Measurements from ENCODE around the gene DEAF1. TPM values are rescaled to one million over a fixed set of nuclear protein-coding genes. Genes with fewer than 3 reads are reported as not detected.
A peak's percentile ranks its signal among the peaks of the same experiment; 100 is the strongest.

DEAF1 gene
- total RNA-seq, 1 donor from 2014 or later = 48.1 TPM

GRCh38 chr11:625636-626268, 69.3 kb downstream of the DEAF1 start:
- TF ChIP-seq CTCF (conservative IDR thresholded peaks at IDR 0.05) = no peak
- peaks cover 4% of the 10 kb centered on the region for H3K36me3 Mint-ChIP-seq
- H3K27me3 Mint-ChIP-seq = peaks cover 23% of the 10 kb centered on the region
- H3K27ac Mint-ChIP-seq = no peak overlapping the region
- H3K4me3 Mint-ChIP-seq = no peak overlapping the region
- DNase-seq (ENCODE audit: extremely low spot score, unreplicated experiment) = no peak
- H3K9me3 Mint-ChIP-seq = no peaks in the 10 kb centered on the region
- peaks cover 11% of the 10 kb centered on the region for H3K4me1 Mint-ChIP-seq (ENCODE audit: unreplicated experiment)

GRCh38 chr11:624705-625635, 70.1 kb downstream of the DEAF1 start, which contains the start of gene CDHR5:
Gene CDHR5 (minus strand): TSS chr11:624955. CDS start chr11:624902, 53 bp downstream.
- Mint-ChIP-seq H3K36me3 (peaks cover 4% of the 10 kb centered on the region), H3K4me3 (no peak within 1 kb of the TSS), H3K9me3 (no peaks in the 10 kb centered on the region), H3K4me1 (ENCODE audit: unreplicated experiment) (peaks cover 11% of the 10 kb centered on the region), H3K27me3 (peaks cover 23% of the 10 kb centered on the region), H3K27ac (no peak within 1 kb of the TSS)
- DNase-seq (ENCODE audit: extremely low spot score, unreplicated experiment) = no peak
- no peak for TF ChIP-seq CTCF (conservative IDR thresholded peaks at IDR 0.05)

GRCh38 chr11:623999-624704, 70.9 kb downstream of the DEAF1 start:
- peaks cover 17% of the 10 kb centered on the region for H3K27me3 Mint-ChIP-seq
- peaks cover 11% of the 10 kb centered on the region for H3K4me1 Mint-ChIP-seq (ENCODE audit: unreplicated experiment)
- H3K4me3 Mint-ChIP-seq = no peak overlapping the region
- H3K9me3 Mint-ChIP-seq = no peaks in the 10 kb centered on the region
- peaks cover 4% of the 10 kb centered on the region for H3K36me3 Mint-ChIP-seq
- DNase-seq (ENCODE audit: extremely low spot score, unreplicated experiment) = no peak
- no peak overlapping the region for H3K27ac Mint-ChIP-seq
- TF ChIP-seq CTCF (conservative IDR thresholded peaks at IDR 0.05) = no peak

GRCh38 chr11:623349-623869, 71.6 kb downstream of the DEAF1 start:
- Mint-ChIP-seq H3K9me3 (no peaks in the 10 kb centered on the region), H3K4me3 (no peak overlapping the region), H3K27ac (peak overlapping the region; percentile 59), H3K27me3 (peaks cover 10% of the 10 kb centered on the region), H3K4me1 (ENCODE audit: unreplicated experiment) (peaks cover 8% of the 10 kb centered on the region), H3K36me3 (peaks cover 2% of the 10 kb centered on the region)
- TF ChIP-seq CTCF (conservative IDR thresholded peaks at IDR 0.05) = no peak
- no peak for DNase-seq (ENCODE audit: extremely low spot score, unreplicated experiment)

GRCh38 chr11:621838-622237, 73.2 kb downstream of the DEAF1 start:
- no peak for DNase-seq (ENCODE audit: extremely low spot score, unreplicated experiment)
- Mint-ChIP-seq H3K27me3 (no peaks in the 10 kb centered on the region), H3K4me3 (no peak overlapping the region), H3K36me3 (no peaks in the 10 kb centered on the region), H3K27ac (no peak overlapping the region), H3K9me3 (no peaks in the 10 kb centered on the region), H3K4me1 (ENCODE audit: unreplicated experiment) (peaks cover 4% of the 10 kb centered on the region)
- no peak for TF ChIP-seq CTCF (conservative IDR thresholded peaks at IDR 0.05)
